ENCODE results near the gene ANKS1A.

ANKS1A gene

GRCh38 chr6:35058865-35059522, 169.9 kb downstream of the ANKS1A start:
- DNase-seq, result no peak

GRCh38 chr6:35059596-35060345, 170.7 kb downstream of the ANKS1A start:
- no peak for DNase-seq

- DNase-seq, result no peak
These were observed 172.1 kb downstream of the ANKS1A start for GRCh38 chr6:35061102-35061615.

GRCh38 chr6:35061651-35062410, 172.8 kb downstream of the ANKS1A start:
- no peak for DNase-seq

GRCh38 chr6:35062676-35063574, 173.9 kb downstream of the ANKS1A start:
- DNase-seq, result no peak

GRCh38 chr6:35063701-35064280, 174.7 kb downstream of the ANKS1A start:
- DNase-seq, result no peak

- DNase-seq, result no peak
These were observed 175.2 kb downstream of the ANKS1A start for GRCh38 chr6:35064290-35064689.

- no peak for DNase-seq
These were observed 175.8 kb downstream of the ANKS1A start for GRCh38 chr6:35064757-35065440.

GRCh38 chr6:35065441-35065800, 176.4 kb downstream of the ANKS1A start:
- no peak for DNase-seq

GRCh38 chr6:35065870-35066269, 176.8 kb downstream of the ANKS1A start:
- no peak for DNase-seq

GRCh38 chr6:35067234-35067633, 178.2 kb downstream of the ANKS1A start:
- DNase-seq, result no peak

GRCh38 chr6:35068206-35068605, 179.2 kb downstream of the ANKS1A start:
- DNase-seq, result no peak

GRCh38 chr6:35068644-35069043, 179.6 kb downstream of the ANKS1A start:
- no peak for DNase-seq

GRCh38 chr6:35069262-35069661, 180.2 kb downstream of the ANKS1A start:
- DNase-seq, result no peak

- DNase-seq, result no peak
These were observed 181.1 kb downstream of the ANKS1A start for GRCh38 chr6:35070111-35070510.

- no peak for DNase-seq
These were observed 182.4 kb downstream of the ANKS1A start for GRCh38 chr6:35071347-35071994.

- DNase-seq, result no peak
These were observed 183.1 kb downstream of the ANKS1A start for GRCh38 chr6:35072051-35072697.

GRCh38 chr6:35072698-35073055, 183.6 kb downstream of the ANKS1A start:
- no peak for DNase-seq

- DNase-seq, result no peak
These were observed 184.2 kb downstream of the ANKS1A start for GRCh38 chr6:35073211-35073610.

GRCh38 chr6:35073766-35074471, 184.9 kb downstream of the ANKS1A start:
- DNase-seq, result no peak
